Measurements from ENCODE around the gene CCSER1. TPM values are rescaled to one million over a fixed set of nuclear protein-coding genes. Genes with fewer than 3 reads are reported as not detected.
"Not testable (repeated sequence)": the region's sequence is repeated elsewhere in the genome, so short reads cannot be mapped to it uniquely, and the experiment has no call there.

Gene CCSER1
- polyA plus RNA-seq, 1 experiment, result not detected

GRCh38 chr4:91092398-91092980, 965.3 kb downstream of the CCSER1 start:
- no peaks in the 10 kb centered on the region for H3K36me3 ChIP-seq (ENCODE audit: control insufficient read depth, insufficient read depth, low read length)
- CTCF ChIA-PET, result no interaction called here
- H3K27me3 ChIP-seq (ENCODE audit: control insufficient read depth, insufficient read depth, low read length), result no peaks in the 10 kb centered on the region
- POLR2A ChIA-PET, result no interaction called here
- no peak for TF ChIP-seq CTCF (IDR thresholded peaks at IDR 0.05; ENCODE audit: insufficient read depth, low read depth, low read length)
- no peak for DNase-seq (ENCODE audit: low read depth)
- H3K4me3 ChIP-seq (ENCODE audit: low read depth, low read length), result no peak overlapping the region

GRCh38 chr4:91094220-91094619, 967.0 kb downstream of the CCSER1 start:
- H3K27me3 ChIP-seq (ENCODE audit: control insufficient read depth, insufficient read depth, low read length); CTCF ChIA-PET; H3K4me3 ChIP-seq (ENCODE audit: low read depth, low read length); POLR2A ChIA-PET; H3K36me3 ChIP-seq (ENCODE audit: control insufficient read depth, insufficient read depth, low read length); DNase-seq (ENCODE audit: low read depth): not testable (repeated sequence)

GRCh38 chr4:91099666-91100065, 972.5 kb downstream of the CCSER1 start:
- DNase-seq (ENCODE audit: low read depth), result no peak
- H3K36me3 ChIP-seq (ENCODE audit: control insufficient read depth, insufficient read depth, low read length), result no peaks in the 10 kb centered on the region
- TF ChIP-seq CTCF (IDR thresholded peaks at IDR 0.05; ENCODE audit: insufficient read depth, low read depth, low read length), result no peak
- ChIA-PET POLR2A (no interaction called here), CTCF (no interaction called here)
- no peaks in the 10 kb centered on the region for H3K27me3 ChIP-seq (ENCODE audit: control insufficient read depth, insufficient read depth, low read length)
- no peak overlapping the region for H3K4me3 ChIP-seq (ENCODE audit: low read depth, low read length)

- Histone ChIP-seq H3K27me3 (ENCODE audit: control insufficient read depth, insufficient read depth, low read length) (no peaks in the 10 kb centered on the region), H3K36me3 (ENCODE audit: control insufficient read depth, insufficient read depth, low read length) (no peaks in the 10 kb centered on the region), H3K4me3 (ENCODE audit: low read depth, low read length) (no peak overlapping the region)
- CTCF ChIA-PET, result no interaction called here
- POLR2A ChIA-PET, result no interaction called here
- no peak for DNase-seq (ENCODE audit: low read depth)
- no peak for TF ChIP-seq CTCF (IDR thresholded peaks at IDR 0.05; ENCODE audit: insufficient read depth, low read depth, low read length)
Measured at GRCh38 chr4:91108751-91109150, 981.6 kb downstream of the CCSER1 start.

DNA sequence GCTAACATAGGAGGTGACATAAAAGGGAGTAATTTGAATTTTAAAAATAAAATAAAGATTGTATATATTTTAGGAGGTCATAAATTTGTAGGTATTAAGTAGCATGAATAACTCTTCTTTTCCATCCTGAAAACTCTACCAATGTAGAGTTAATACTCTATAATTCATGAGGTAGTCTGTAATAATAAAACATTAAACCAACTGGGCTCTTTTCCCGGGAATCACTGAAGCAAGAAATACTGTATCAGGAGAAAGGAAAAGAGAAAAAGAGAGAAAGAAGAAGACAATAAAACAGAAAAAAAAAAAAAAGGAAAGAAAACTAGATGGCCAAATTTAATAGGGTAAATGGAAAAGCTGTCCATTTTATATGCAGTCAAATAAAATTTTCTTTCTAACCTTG, 984.4 kb downstream of the CCSER1 start:
- no peak for TF ChIP-seq CTCF (IDR thresholded peaks at IDR 0.05; ENCODE audit: insufficient read depth, low read depth, low read length)
- Histone ChIP-seq H3K36me3 (ENCODE audit: control insufficient read depth, insufficient read depth, low read length) (no peaks in the 10 kb centered on the region), H3K27me3 (ENCODE audit: control insufficient read depth, insufficient read depth, low read length) (no peaks in the 10 kb centered on the region), H3K4me3 (ENCODE audit: low read depth, low read length) (no peak overlapping the region)
- POLR2A ChIA-PET, result no interaction called here
- no peak for DNase-seq (ENCODE audit: low read depth)
- CTCF ChIA-PET, result no interaction called here

GRCh38 chr4:91113130-91113706, 986.0 kb downstream of the CCSER1 start:
- no peaks in the 10 kb centered on the region for H3K27me3 ChIP-seq (ENCODE audit: control insufficient read depth, insufficient read depth, low read length)
- POLR2A ChIA-PET, result no interaction called here
- DNase-seq (ENCODE audit: low read depth), result no peak
- no peak overlapping the region for H3K4me3 ChIP-seq (ENCODE audit: low read depth, low read length)
- TF ChIP-seq CTCF (IDR thresholded peaks at IDR 0.05; ENCODE audit: insufficient read depth, low read depth, low read length), result peak; percentile 18; the same call in 1 of the 2 replicates
- H3K36me3 ChIP-seq (ENCODE audit: control insufficient read depth, insufficient read depth, low read length), result no peaks in the 10 kb centered on the region
- CTCF ChIA-PET, result no interaction called here

All from BJ (cell line).